Measurements from ENCODE around the gene NFX1. TPM values are rescaled to one million over a fixed set of nuclear protein-coding genes. Genes with fewer than 3 reads are reported as not detected.

The NFX1 gene
- total and polyA plus RNA-seq, 4 donors, result 13.7 to 27.9 (median 14.6) TPM

DNA sequence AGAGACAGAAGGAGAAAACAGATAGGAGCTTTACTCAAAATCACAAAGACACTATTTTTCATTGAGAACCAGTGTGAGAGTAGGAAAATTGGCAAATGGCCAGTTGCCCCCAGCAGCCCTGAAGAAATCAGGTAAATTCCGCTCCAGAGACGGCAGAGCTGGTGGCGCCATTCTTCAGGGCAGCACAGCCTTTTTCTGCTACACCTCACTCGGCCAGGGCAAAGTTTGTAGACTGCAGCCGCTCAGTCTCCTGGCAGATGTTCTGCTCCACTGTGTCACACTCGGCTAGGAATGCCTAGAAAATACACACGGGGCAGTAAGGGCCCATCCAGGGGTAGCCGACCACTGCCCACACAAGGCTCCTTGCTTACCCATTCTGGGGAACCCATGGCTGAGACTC is 35.3 kb upstream of the NFX1 start:
- no peak overlapping the region for H3K4me3 ChIP-seq (ENCODE audit: low read depth in 1 of 3, low read length in 3 of 3)
- peaks cover 9 to 66% (median 50%) of the 10 kb centered on the region in 4 donors for H3K36me3 ChIP-seq (ENCODE audit: control insufficient read depth in 4 of 4, insufficient read depth in 3 of 4, low read depth in 1 of 4, low read length in 3 of 4)
- DNase-seq (ENCODE audit: low spot score), result no peak
- H3K27ac ChIP-seq (ENCODE audit: low read depth in 1 of 2, low read length in 2 of 2), result no peak overlapping the region
- no peak for TF ChIP-seq JUND (IDR thresholded peaks at IDR 0.05)
- no peak for TF ChIP-seq GABPA (IDR thresholded peaks at IDR 0.05 in 1 of 2, conservative IDR thresholded peaks at IDR 0.05 in 1 of 2)
- TF ChIP-seq HNF4G (IDR thresholded peaks at IDR 0.05), result no peak
- TF ChIP-seq, protein P1, sequence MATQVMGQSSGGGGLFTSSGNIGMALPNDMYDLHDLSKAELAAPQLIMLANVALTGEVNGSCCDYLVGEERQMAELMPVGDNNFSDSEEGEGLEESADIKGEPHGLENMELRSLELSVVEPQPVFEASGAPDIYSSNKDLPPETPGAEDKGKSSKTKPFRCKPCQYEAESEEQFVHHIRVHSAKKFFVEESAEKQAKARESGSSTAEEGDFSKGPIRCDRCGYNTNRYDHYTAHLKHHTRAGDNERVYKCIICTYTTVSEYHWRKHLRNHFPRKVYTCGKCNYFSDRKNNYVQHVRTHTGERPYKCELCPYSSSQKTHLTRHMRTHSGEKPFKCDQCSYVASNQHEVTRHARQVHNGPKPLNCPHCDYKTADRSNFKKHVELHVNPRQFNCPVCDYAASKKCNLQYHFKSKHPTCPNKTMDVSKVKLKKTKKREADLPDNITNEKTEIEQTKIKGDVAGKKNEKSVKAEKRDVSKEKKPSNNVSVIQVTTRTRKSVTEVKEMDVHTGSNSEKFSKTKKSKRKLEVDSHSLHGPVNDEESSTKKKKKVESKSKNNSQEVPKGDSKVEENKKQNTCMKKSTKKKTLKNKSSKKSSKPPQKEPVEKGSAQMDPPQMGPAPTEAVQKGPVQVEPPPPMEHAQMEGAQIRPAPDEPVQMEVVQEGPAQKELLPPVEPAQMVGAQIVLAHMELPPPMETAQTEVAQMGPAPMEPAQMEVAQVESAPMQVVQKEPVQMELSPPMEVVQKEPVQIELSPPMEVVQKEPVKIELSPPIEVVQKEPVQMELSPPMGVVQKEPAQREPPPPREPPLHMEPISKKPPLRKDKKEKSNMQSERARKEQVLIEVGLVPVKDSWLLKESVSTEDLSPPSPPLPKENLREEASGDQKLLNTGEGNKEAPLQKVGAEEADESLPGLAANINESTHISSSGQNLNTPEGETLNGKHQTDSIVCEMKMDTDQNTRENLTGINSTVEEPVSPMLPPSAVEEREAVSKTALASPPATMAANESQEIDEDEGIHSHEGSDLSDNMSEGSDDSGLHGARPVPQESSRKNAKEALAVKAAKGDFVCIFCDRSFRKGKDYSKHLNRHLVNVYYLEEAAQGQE (IDR thresholded peaks at IDR 0.05), result no peak
- TF ChIP-seq YY1 (IDR thresholded peaks at IDR 0.05), result no peak
- no peak for TF ChIP-seq RAD21 (IDR thresholded peaks at IDR 0.05)
- TF ChIP-seq NR2F2 (IDR thresholded peaks at IDR 0.05), result no peak
- TF ChIP-seq, protein P2, sequence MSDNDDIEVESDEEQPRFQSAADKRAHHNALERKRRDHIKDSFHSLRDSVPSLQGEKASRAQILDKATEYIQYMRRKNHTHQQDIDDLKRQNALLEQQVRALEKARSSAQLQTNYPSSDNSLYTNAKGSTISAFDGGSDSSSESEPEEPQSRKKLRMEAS (IDR thresholded peaks at IDR 0.05), result no peak
- TF ChIP-seq SP1 (IDR thresholded peaks at IDR 0.05), result no peak
- TF ChIP-seq, protein P3, sequence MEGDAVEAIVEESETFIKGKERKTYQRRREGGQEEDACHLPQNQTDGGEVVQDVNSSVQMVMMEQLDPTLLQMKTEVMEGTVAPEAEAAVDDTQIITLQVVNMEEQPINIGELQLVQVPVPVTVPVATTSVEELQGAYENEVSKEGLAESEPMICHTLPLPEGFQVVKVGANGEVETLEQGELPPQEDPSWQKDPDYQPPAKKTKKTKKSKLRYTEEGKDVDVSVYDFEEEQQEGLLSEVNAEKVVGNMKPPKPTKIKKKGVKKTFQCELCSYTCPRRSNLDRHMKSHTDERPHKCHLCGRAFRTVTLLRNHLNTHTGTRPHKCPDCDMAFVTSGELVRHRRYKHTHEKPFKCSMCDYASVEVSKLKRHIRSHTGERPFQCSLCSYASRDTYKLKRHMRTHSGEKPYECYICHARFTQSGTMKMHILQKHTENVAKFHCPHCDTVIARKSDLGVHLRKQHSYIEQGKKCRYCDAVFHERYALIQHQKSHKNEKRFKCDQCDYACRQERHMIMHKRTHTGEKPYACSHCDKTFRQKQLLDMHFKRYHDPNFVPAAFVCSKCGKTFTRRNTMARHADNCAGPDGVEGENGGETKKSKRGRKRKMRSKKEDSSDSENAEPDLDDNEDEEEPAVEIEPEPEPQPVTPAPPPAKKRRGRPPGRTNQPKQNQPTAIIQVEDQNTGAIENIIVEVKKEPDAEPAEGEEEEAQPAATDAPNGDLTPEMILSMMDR (IDR thresholded peaks at IDR 0.05; ENCODE audit: low read depth, low read length, missing input control), result no peak
- no peak for TF ChIP-seq FOXA2 (IDR thresholded peaks at IDR 0.05)
- TF ChIP-seq RXRA (IDR thresholded peaks at IDR 0.05), result no peak
- TF ChIP-seq, protein P4, sequence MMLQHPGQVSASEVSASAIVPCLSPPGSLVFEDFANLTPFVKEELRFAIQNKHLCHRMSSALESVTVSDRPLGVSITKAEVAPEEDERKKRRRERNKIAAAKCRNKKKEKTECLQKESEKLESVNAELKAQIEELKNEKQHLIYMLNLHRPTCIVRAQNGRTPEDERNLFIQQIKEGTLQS (IDR thresholded peaks at IDR 0.05), result no peak
- no peak for TF ChIP-seq EGR1 (IDR thresholded peaks at IDR 0.05; ENCODE audit: low read depth in 2 of 2)
- no peak for TF ChIP-seq HNF4A (conservative IDR thresholded peaks at IDR 0.05)
- no peaks in the 10 kb centered on the region for H3K4me1 ChIP-seq (ENCODE audit: control insufficient read depth in 4 of 4, insufficient read depth in 4 of 4, low read length in 3 of 4)
- 96% methylated on average over 8 of the region's 8 CpGs for WGBS
- no peaks in the 10 kb centered on the region for H3K9me3 ChIP-seq (ENCODE audit: control insufficient read depth in 4 of 4, low read length in 3 of 4)
- H3K27me3 ChIP-seq (ENCODE audit: control insufficient read depth in 4 of 4, insufficient read depth in 4 of 4, low read length in 3 of 4), result no peaks in the 10 kb centered on the region
- H3K9ac ChIP-seq (ENCODE audit: low read depth in 1 of 2, low read length in 2 of 2), result no peak overlapping the region

DNA sequence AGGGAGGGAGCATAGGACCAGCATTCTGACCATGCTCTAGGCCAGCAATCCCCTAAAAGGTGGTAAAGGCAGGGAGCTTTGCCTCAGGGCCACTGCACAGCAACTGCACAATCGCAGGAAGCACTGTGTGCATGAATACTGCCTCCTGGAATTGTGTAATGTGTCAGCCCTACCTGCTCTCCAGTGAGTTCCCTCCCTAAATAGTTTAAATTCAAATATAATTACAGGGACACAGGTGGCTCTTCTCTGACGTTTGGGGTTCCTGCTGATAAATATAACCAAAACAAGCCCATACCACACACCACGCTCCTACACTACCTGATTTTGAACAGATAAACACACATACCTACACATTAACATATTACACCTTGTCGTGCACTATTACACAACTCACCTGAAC is 34.8 kb upstream of the NFX1 start:
- H3K27me3 ChIP-seq (ENCODE audit: control insufficient read depth in 4 of 4, insufficient read depth in 4 of 4, low read length in 3 of 4), result no peaks in the 10 kb centered on the region
- no peak overlapping the region for H3K27ac ChIP-seq (ENCODE audit: low read depth in 1 of 2, low read length in 2 of 2)
- TF ChIP-seq NR2F2 (IDR thresholded peaks at IDR 0.05) (no peak), JUND (IDR thresholded peaks at IDR 0.05) (no peak), YY1 (IDR thresholded peaks at IDR 0.05) (no peak)
- TF ChIP-seq, protein P5, sequence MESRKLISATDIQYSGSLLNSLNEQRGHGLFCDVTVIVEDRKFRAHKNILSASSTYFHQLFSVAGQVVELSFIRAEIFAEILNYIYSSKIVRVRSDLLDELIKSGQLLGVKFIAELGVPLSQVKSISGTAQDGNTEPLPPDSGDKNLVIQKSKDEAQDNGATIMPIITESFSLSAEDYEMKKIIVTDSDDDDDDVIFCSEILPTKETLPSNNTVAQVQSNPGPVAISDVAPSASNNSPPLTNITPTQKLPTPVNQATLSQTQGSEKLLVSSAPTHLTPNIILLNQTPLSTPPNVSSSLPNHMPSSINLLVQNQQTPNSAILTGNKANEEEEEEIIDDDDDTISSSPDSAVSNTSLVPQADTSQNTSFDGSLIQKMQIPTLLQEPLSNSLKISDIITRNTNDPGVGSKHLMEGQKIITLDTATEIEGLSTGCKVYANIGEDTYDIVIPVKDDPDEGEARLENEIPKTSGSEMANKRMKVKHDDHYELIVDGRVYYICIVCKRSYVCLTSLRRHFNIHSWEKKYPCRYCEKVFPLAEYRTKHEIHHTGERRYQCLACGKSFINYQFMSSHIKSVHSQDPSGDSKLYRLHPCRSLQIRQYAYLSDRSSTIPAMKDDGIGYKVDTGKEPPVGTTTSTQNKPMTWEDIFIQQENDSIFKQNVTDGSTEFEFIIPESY (IDR thresholded peaks at IDR 0.05), result no peak
- no peaks in the 10 kb centered on the region for H3K9me3 ChIP-seq (ENCODE audit: control insufficient read depth in 4 of 4, low read length in 3 of 4)
- WGBS, result 94% methylated on average over 4 of the region's 4 CpGs
- H3K9ac ChIP-seq (ENCODE audit: low read depth in 1 of 2, low read length in 2 of 2), result no peak overlapping the region
- peaks cover 9 to 70% (median 54%) of the 10 kb centered on the region in 4 donors for H3K36me3 ChIP-seq (ENCODE audit: control insufficient read depth in 4 of 4, insufficient read depth in 3 of 4, low read depth in 1 of 4, low read length in 3 of 4)
- no peak overlapping the region for H3K4me3 ChIP-seq (ENCODE audit: low read depth in 1 of 3, low read length in 3 of 3)
- DNase-seq (ENCODE audit: low spot score), result no peak
- H3K4me1 ChIP-seq (ENCODE audit: control insufficient read depth in 4 of 4, insufficient read depth in 4 of 4, low read length in 3 of 4), result no peaks in the 10 kb centered on the region

Measured in liver (tissue), 9 donors.